ENCODE data around the gene GSK3A. TPM values are rescaled to one million over a fixed set of nuclear protein-coding genes. Genes with fewer than 3 reads are reported as not detected.
A peak's percentile ranks its signal among the peaks of the same experiment; 100 is the strongest.

GSK3A gene
- total and polyA plus RNA-seq, 2 donors (not counting 1 experiment from before 2014, with no cell fraction given): 38.5 to 42.0 TPM

GRCh38 chr19:42184401-42184861 lies 58.0 kb downstream of the GSK3A start:
- peaks cover 33 to 41% of the 10 kb centered on the region in 2 donors for H3K4me1 ChIP-seq (ENCODE audit: control insufficient read depth in 2 of 2, insufficient read depth in 2 of 2, low read length in 2 of 2)
- Mint-ChIP-seq H3K27me3 (peaks cover 8% of the 10 kb centered on the region), H3K27ac (peak overlapping the region; percentile 27), H3K4me1 (peaks cover 41% of the 10 kb centered on the region), H3K9me3 (ENCODE audit: insufficient read depth) (no peaks in the 10 kb centered on the region), H3K4me3 (no peak overlapping the region)
- ChIA-PET CTCF (interaction anchor here (0.8 to 10.8 kb wide), 19 partner anchors 8 to 239 kb away, joined by 3 to 150 read pairs (median 5); partner anchors contain the start of gene POU2F2), POLR2A (interaction anchor here (0.5 to 1.4 kb wide), 2 partner anchors 35 to 97 kb away, joined by 6 to 7 read pairs; partner anchors contain the start of gene ZNF526)
- TF ChIP-seq EZH2 (IDR thresholded peaks at IDR 0.05; ENCODE audit: borderline replicate concordance, insufficient read depth, low read depth, low read length, poor library complexity, severe bottlenecking) (no peak), CTCF (IDR thresholded peaks at IDR 0.05) (peak; percentile 91)
- ATAC-seq (ENCODE audit: low read depth) (peak; percentile 64), DNase-seq (peak; percentile 78)
- H3K9ac ChIP-seq (ENCODE audit: low read length): no peak overlapping the region
- H3K79me2 ChIP-seq (ENCODE audit: control insufficient read depth, insufficient read depth, low read length): peaks cover 19% of the 10 kb centered on the region
- peaks cover 0 to 13% (median 12%) of the 10 kb centered on the region in 4 experiments for H3K27me3 ChIP-seq (replicated peaks in 1 of 4; ENCODE audit: control extremely low read depth in 1 of 4, control insufficient read depth in 3 of 4, insufficient read depth in 4 of 4, low read length in 3 of 4)
- intact Hi-C loops (cut with micrococcal nuclease): loop anchor here (1.0 to 5.0 kb wide), 4 partner anchors 14 to 113 kb away; no protein-coding TSS in a partner anchor
- WGBS (ENCODE audit: insufficient coverage): 0% methylated on average over 1 of the region's 1 CpG
- peaks cover 12% of the 10 kb centered on the region for H4K20me1 ChIP-seq (ENCODE audit: control insufficient read depth, insufficient read depth, low read length, poor library complexity, severe bottlenecking)
- H3K27ac ChIP-seq (ENCODE audit: low read length in 2 of 2): no peak overlapping the region
- peak overlapping the region; percentile 34 for H3K4me2 ChIP-seq (replicated peaks; ENCODE audit: low read depth, low read length, poor library complexity, severe bottlenecking)
- H3K9me3 ChIP-seq (ENCODE audit: control extremely low read depth in 1 of 3, control insufficient read depth in 2 of 3, insufficient read depth in 1 of 3, low read length in 2 of 3): no peaks in the 10 kb centered on the region
- H3K36me3 ChIP-seq (replicated peaks in 1 of 2; ENCODE audit: control extremely low read depth in 1 of 2, control insufficient read depth in 1 of 2, extremely low read depth in 1 of 2, insufficient read depth in 2 of 2, low read length in 1 of 2): no peaks in the 10 kb centered on the region
- no peak overlapping the region for H2AFZ ChIP-seq (ENCODE audit: insufficient read depth, low read depth, low read length, poor library complexity, severe bottlenecking)
- no peak overlapping the region for H3K4me3 ChIP-seq (ENCODE audit: control extremely low read depth in 1 of 5, extremely low read depth in 1 of 5, insufficient read depth in 1 of 5, low read depth in 2 of 5, low read length in 4 of 5)

Other genes with a start within 250 kb of the GSK3A start
- gene ATP1A3, start 248.4 kb downstream of the GSK3A start, total RNA-seq: 3.4 and 3.8 TPM in 2 replicates
- 0.62 and 1.2 TPM in 2 replicates for gene ATP1A3, start 248.4 kb downstream of the GSK3A start, polyA plus RNA-seq
- 0.27 TPM in 1 of 2 replicates, not detected in the other for gene GRIK5, start 172.4 kb downstream of the GSK3A start, total RNA-seq
- 0.09 and 0.33 TPM in 2 replicates for gene GRIK5, start 172.4 kb downstream of the GSK3A start, polyA plus RNA-seq
- gene ZNF574, start 166.4 kb downstream of the GSK3A start, total RNA-seq: 27.4 and 28.4 TPM in 2 replicates
- gene ZNF574, start 166.4 kb downstream of the GSK3A start, polyA plus RNA-seq: 21.0 and 29.1 TPM in 2 replicates
- gene POU2F2, start 110.2 kb downstream of the GSK3A start, total RNA-seq: 145 and 152 TPM in 2 replicates
- 125 and 170 TPM in 2 replicates for gene POU2F2, start 110.2 kb downstream of the GSK3A start, polyA plus RNA-seq
- gene DEDD2, start 24.9 kb downstream of the GSK3A start, total RNA-seq: 52.8 and 59.5 TPM in 2 replicates
- 74.2 and 90.6 TPM in 2 replicates for gene DEDD2, start 24.9 kb downstream of the GSK3A start, polyA plus RNA-seq
- gene ZNF526, start 22.3 kb downstream of the GSK3A start, total RNA-seq: 19.0 and 21.3 TPM in 2 replicates
- 2.9 and 4.9 TPM in 2 replicates for gene ZNF526, start 22.3 kb downstream of the GSK3A start, polyA plus RNA-seq
- 48.6 and 62.1 TPM in 2 replicates for gene ERF, start 12.5 kb upstream of the GSK3A start, total RNA-seq
- 51.5 and 96.4 TPM in 2 replicates for gene ERF, start 12.5 kb upstream of the GSK3A start, polyA plus RNA-seq
- gene CIC, start 26.6 kb upstream of the GSK3A start, total RNA-seq: 119 and 123 TPM in 2 replicates
- gene CIC, start 26.6 kb upstream of the GSK3A start, polyA plus RNA-seq: 75.7 and 77.8 TPM in 2 replicates
- 0.41 and 0.54 TPM in 2 replicates for gene PRR19, start 59.5 kb upstream of the GSK3A start, total RNA-seq
- gene PRR19, start 59.5 kb upstream of the GSK3A start, polyA plus RNA-seq: 0.26 and 0.39 TPM in 2 replicates
- 13.6 and 15.9 TPM in 2 replicates for gene PAFAH1B3, start 60.0 kb upstream of the GSK3A start, total RNA-seq
- gene PAFAH1B3, start 60.0 kb upstream of the GSK3A start, polyA plus RNA-seq: 20.8 and 29.2 TPM in 2 replicates
- not detected in 2 replicates for gene TMEM145, start 70.7 kb upstream of the GSK3A start, total RNA-seq
- not detected in 2 replicates for gene TMEM145, start 70.7 kb upstream of the GSK3A start, polyA plus RNA-seq
- 26.5 and 26.6 TPM in 2 replicates for gene MEGF8, start 83.0 kb upstream of the GSK3A start, total RNA-seq
- gene MEGF8, start 83.0 kb upstream of the GSK3A start, polyA plus RNA-seq: 8.2 and 8.8 TPM in 2 replicates
- gene CNFN, start 147.7 kb upstream of the GSK3A start, total RNA-seq: 4.0 and 4.1 TPM in 2 replicates
- 10.1 and 23.2 TPM in 2 replicates for gene CNFN, start 147.7 kb upstream of the GSK3A start, polyA plus RNA-seq
- gene LIPE, start 184.8 kb upstream of the GSK3A start, total RNA-seq: 46.2 and 46.9 TPM in 2 replicates
- gene LIPE, start 184.8 kb upstream of the GSK3A start, polyA plus RNA-seq: 46.8 and 49.4 TPM in 2 replicates
- gene CXCL17, start 200.3 kb upstream of the GSK3A start, total RNA-seq: not detected in 2 replicates
- gene CXCL17, start 200.3 kb upstream of the GSK3A start, polyA plus RNA-seq: not detected in 2 replicates